SU-DHL-6 (cell line): ENCODE data around the gene RRP15.

Source experiments
- H2AFZ ChIP-seq: fragments of 200-600 bp; sonication (generic); 2 replicates; pipeline ENCODE4 v1.6.1; 2014; ENCODE audit warnings: low read depth, mild to moderate bottlenecking, moderate library complexity, mixed read lengths, antibody characterized with exemption, low read length; ENCODE audit not compliant: severe bottlenecking
- H3F3A ChIP-seq: fragments of 200-600 bp; shearing (Covaris generic); 2 replicates; pipeline ENCODE4 v1.6.0; 2016; ENCODE audit warnings: antibody characterized with exemption, mild to moderate bottlenecking; ENCODE audit not compliant: insufficient read depth
- H3K27ac ChIP-seq: fragments of 200-600 bp; sonication (generic); 2 replicates; pipeline ENCODE4 v1.5.1; 2016; ENCODE audit warnings: low read depth, mild to moderate bottlenecking, low read length, moderate library complexity, mixed read lengths
- H3K27me3 ChIP-seq: fragments of 200-600 bp; sonication (generic), shearing (Covaris generic); 2 replicates; pipeline ENCODE4 v1.6.0; 2014; ENCODE audit warnings: mild to moderate bottlenecking, low read length
- H3K36me3 ChIP-seq: fragments of 200-600 bp; sonication (generic); 2 replicates; pipeline ENCODE4 v1.6.1; 2014; ENCODE audit warnings: mild to moderate bottlenecking, low read length, mixed read lengths
- H3K4me2 ChIP-seq: fragments of 300-600, 200-600 bp; shearing (Covaris generic), sonication (generic); 2 replicates; pipeline ENCODE4 v1.6.0; 2014; ENCODE audit warnings: low read length, low read depth, mild to moderate bottlenecking; ENCODE audit not compliant: poor library complexity, severe bottlenecking
- H3K4me3 ChIP-seq: fragments of 200-600 bp; sonication (generic); 2 replicates; pipeline ENCODE4 v1.5.1; 2014; ENCODE audit warnings: antibody characterized with exemption, low read length, mild to moderate bottlenecking, mixed read lengths; ENCODE audit not compliant: insufficient read depth, poor library complexity, severe bottlenecking
- H3K79me2 ChIP-seq: fragments of 200-600 bp; sonication (generic); 2 replicates; pipeline ENCODE4 v1.6.1; 2014; ENCODE audit warnings: mild to moderate bottlenecking, low read length, moderate library complexity; ENCODE audit not compliant: insufficient read depth
- H3K9ac ChIP-seq: fragments of 200-600 bp; sonication (generic); 2 replicates; pipeline ENCODE4 v1.7.0; 2014; ENCODE audit warnings: mild to moderate bottlenecking, low read length
- H3K9me2 ChIP-seq: fragments of 200-600 bp; sonication (generic); replicated peaks from 2 replicates; pipeline ENCODE4 v1.6.1; 2014; ENCODE audit warnings: low read length; ENCODE audit not compliant: insufficient read depth
- H3K9me3 ChIP-seq: fragments of 200-600 bp; sonication (generic); 2 replicates; pipeline ENCODE4 v1.6.1; 2014; ENCODE audit warnings: low read length, mixed read lengths; ENCODE audit not compliant: insufficient read depth
- H4K20me1 ChIP-seq: fragments of 200-600 bp; sonication (generic); 2 replicates; pipeline ENCODE4 v1.6.1; 2014; ENCODE audit warnings: low read depth, mild to moderate bottlenecking, antibody characterized with exemption, low read length, moderate library complexity, mixed read lengths
- EZH2phosphoT487 ChIP-seq: fragments of 200-600 bp; sonication (generic), shearing (Covaris generic); conservative IDR thresholded peaks from 2 replicates; pipeline ENCODE4 v1.6.1; 2018; ENCODE audit warnings: mild to moderate bottlenecking, antibody characterized with exemption, low read length, moderate library complexity, mixed read lengths
- TF ChIP-seq, protein P1 (sequence below): fragments of 200-600 bp; sonication (generic); IDR thresholded peaks from one replicate; pipeline ENCODE4 v1.5.1; 2017; ENCODE audit warnings: antibody characterized with exemption, mild to moderate bottlenecking, low read length, moderate library complexity; ENCODE audit not compliant: insufficient read depth, poor library complexity, severe bottlenecking

The RRP15 gene

GRCh38 chr1:218281285-218281684 is 3.8 kb upstream of the RRP15 start:
- H3K9me3 ChIP-seq: no peaks in the 10 kb centered on the region
- no peaks in the 10 kb centered on the region for H3K36me3 ChIP-seq
- H3K4me3 ChIP-seq: no peak overlapping the region
- no peaks in the 10 kb centered on the region for H3K27me3 ChIP-seq
- H4K20me1 ChIP-seq: no peaks in the 10 kb centered on the region
- H3F3A ChIP-seq: no peaks in the 10 kb centered on the region
- no peak overlapping the region for H3K27ac ChIP-seq
- H3K79me2 ChIP-seq: peaks cover 11% of the 10 kb centered on the region
- no peak for TF ChIP-seq EZH2phosphoT487
- TF ChIP-seq, protein P1, sequence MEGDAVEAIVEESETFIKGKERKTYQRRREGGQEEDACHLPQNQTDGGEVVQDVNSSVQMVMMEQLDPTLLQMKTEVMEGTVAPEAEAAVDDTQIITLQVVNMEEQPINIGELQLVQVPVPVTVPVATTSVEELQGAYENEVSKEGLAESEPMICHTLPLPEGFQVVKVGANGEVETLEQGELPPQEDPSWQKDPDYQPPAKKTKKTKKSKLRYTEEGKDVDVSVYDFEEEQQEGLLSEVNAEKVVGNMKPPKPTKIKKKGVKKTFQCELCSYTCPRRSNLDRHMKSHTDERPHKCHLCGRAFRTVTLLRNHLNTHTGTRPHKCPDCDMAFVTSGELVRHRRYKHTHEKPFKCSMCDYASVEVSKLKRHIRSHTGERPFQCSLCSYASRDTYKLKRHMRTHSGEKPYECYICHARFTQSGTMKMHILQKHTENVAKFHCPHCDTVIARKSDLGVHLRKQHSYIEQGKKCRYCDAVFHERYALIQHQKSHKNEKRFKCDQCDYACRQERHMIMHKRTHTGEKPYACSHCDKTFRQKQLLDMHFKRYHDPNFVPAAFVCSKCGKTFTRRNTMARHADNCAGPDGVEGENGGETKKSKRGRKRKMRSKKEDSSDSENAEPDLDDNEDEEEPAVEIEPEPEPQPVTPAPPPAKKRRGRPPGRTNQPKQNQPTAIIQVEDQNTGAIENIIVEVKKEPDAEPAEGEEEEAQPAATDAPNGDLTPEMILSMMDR: no peak
- H2AFZ ChIP-seq: no peak overlapping the region
- H3K9ac ChIP-seq: no peak overlapping the region
- no peak overlapping the region for H3K4me2 ChIP-seq
- no peaks in the 10 kb centered on the region for H3K9me2 ChIP-seq

- H3K9me2 ChIP-seq: no peaks in the 10 kb centered on the region
- peak overlapping the region; percentile 63 for H3K9ac ChIP-seq
- H3K9me3 ChIP-seq: no peaks in the 10 kb centered on the region
- no peaks in the 10 kb centered on the region for H3F3A ChIP-seq
- no peaks in the 10 kb centered on the region for H3K27me3 ChIP-seq
- TF ChIP-seq, protein P1: no peak
- TF ChIP-seq EZH2phosphoT487: no peak
- H3K4me2 ChIP-seq: peak overlapping the region; percentile 73
- peak overlapping the region; percentile 77 for H3K4me3 ChIP-seq
- no peaks in the 10 kb centered on the region for H3K36me3 ChIP-seq
- H3K79me2 ChIP-seq: peaks cover 43% of the 10 kb centered on the region
- no peak overlapping the region for H3K27ac ChIP-seq
- no peaks in the 10 kb centered on the region for H4K20me1 ChIP-seq
- H2AFZ ChIP-seq: peak overlapping the region; percentile 99
Measured at GRCh38 chr1:218284377-218284916, 646 bp upstream of the RRP15 start.

GRCh38 chr1:218292515-218292914 is 7.4 kb downstream of the RRP15 start:
- no peaks in the 10 kb centered on the region for H3K9me3 ChIP-seq
- no peaks in the 10 kb centered on the region for H3K27me3 ChIP-seq
- H3K4me3 ChIP-seq: no peak overlapping the region
- no peak overlapping the region for H3K27ac ChIP-seq
- H3K79me2 ChIP-seq: peaks cover 94% of the 10 kb centered on the region
- H3K9ac ChIP-seq: no peak overlapping the region
- 0 out of 2 replicates have a peak, but pooled peaks cover 4% of the 10 kb centered on the region for H3K36me3 ChIP-seq
- no peak for TF ChIP-seq EZH2phosphoT487
- TF ChIP-seq, protein P1: no peak
- peaks cover 6% of the 10 kb centered on the region; the same call in 1 of the 2 replicates for H4K20me1 ChIP-seq
- H3K9me2 ChIP-seq: no peaks in the 10 kb centered on the region
- H3F3A ChIP-seq: no peaks in the 10 kb centered on the region
- no peak overlapping the region for H3K4me2 ChIP-seq
- no peak overlapping the region for H2AFZ ChIP-seq
